GM18907 (cell line): ENCODE measurements around the gene CCDC34.

Experiments used
- ATAC-seq: cut with Tn5 transposase; IDR thresholded peaks from one replicate; pipeline ENCODE4 v1.9.1; 2021; ENCODE audit warnings: mild to moderate bottlenecking, moderate library complexity; ENCODE audit not compliant: unreplicated experiment

CCDC34 gene

GRCh38 chr11:27292637-27293010 lies 70.4 kb downstream of the CCDC34 start:
- no peak for ATAC-seq

- no peak for ATAC-seq
Observed at GRCh38 chr11:27291954-27292636, 70.9 kb downstream of the CCDC34 start.

- ATAC-seq = no peak
Observed at GRCh38 chr11:27291302-27291889, 71.6 kb downstream of the CCDC34 start.

GRCh38 chr11:27290261-27291050 lies 72.6 kb downstream of the CCDC34 start:
- ATAC-seq = no peak
